Measurements from ENCODE around the gene PEX5L. TPM values are rescaled to one million over a fixed set of nuclear protein-coding genes. Genes with fewer than 3 reads are reported as not detected.

PEX5L gene
- total and polyA plus RNA-seq, 11 donors, result 0.08 to 5.2 (median 0.22) TPM; not detected in 2

- H3K4me3 ChIP-seq, result no peak overlapping the region
- no peaks in the 10 kb centered on the region for H3K9me3 ChIP-seq
- intact Hi-C loops (cut with DNase I), result no loop called here
- no peaks in the 10 kb centered on the region for H3K4me1 ChIP-seq
- H3K36me3 ChIP-seq, result no peaks in the 10 kb centered on the region
- no peak overlapping the region for H3K27ac ChIP-seq
- DNase-seq (no peak), ATAC-seq (no peak)
- peaks cover 0 to 9% (median 0%) of the 10 kb centered on the region in 9 donors for H3K27me3 ChIP-seq
- TF ChIP-seq POLR2A (IDR thresholded peaks at IDR 0.05) (no peak), CTCF (IDR thresholded peaks at IDR 0.05) (no peak)
Measured at GRCh38 chr3:179981646-179982045, 55.1 kb downstream of the PEX5L start.

GRCh38 chr3:179977356-179977755 is 59.4 kb downstream of the PEX5L start:
- WGBS, 4 donors, result 52 to 80% (median 64%) methylated on average over 3 of the region's 3 CpGs
- Histone ChIP-seq H3K4me1 (no peaks in the 10 kb centered on the region), H3K27me3 (peaks cover 0 to 11% (median 0%) of the 10 kb centered on the region in 9 donors), H3K4me3 (no peak overlapping the region), H3K27ac (no peak overlapping the region), H3K9me3 (no peaks in the 10 kb centered on the region), H3K36me3 (no peaks in the 10 kb centered on the region)
- ATAC-seq (no peak), DNase-seq (no peak)
- intact Hi-C loops (cut with DNase I), result no loop called here
- TF ChIP-seq POLR2A (IDR thresholded peaks at IDR 0.05) (no peak), CTCF (IDR thresholded peaks at IDR 0.05) (no peak)

DNA sequence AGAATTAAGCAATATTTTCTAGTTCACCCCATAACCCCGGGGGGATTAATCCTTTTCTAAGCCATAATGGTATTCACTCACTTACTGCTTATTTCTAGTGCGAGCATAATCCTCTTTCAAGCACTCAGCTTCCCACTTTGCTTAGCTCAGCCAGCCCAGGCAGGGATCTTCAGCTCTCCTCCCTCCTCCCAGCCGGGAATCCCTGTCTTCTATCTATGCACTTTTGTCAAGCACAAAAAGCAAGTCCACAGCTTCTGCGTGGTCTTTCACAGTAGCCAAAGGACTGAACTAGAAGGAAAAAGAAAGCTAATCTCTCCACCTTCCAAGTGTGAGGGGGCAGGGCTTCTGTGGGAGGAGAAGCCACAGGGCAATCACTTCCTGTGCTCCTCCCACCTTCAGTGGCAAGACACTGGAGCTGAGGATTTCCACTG is 62.8 kb downstream of the PEX5L start:
- H3K4me1 ChIP-seq, result no peaks in the 10 kb centered on the region
- ATAC-seq (no peak), DNase-seq (no peak)
- H3K36me3 ChIP-seq, result no peaks in the 10 kb centered on the region
- intact Hi-C loops (cut with DNase I), result no loop called here
- H3K4me3 ChIP-seq, result no peak overlapping the region
- no peak overlapping the region for H3K27ac ChIP-seq
- 30 to 46% (median 43%) methylated on average over 4 of the region's 4 CpGs for WGBS, 4 donors
- H3K27me3 ChIP-seq, result peaks cover 0 to 10% (median 0%) of the 10 kb centered on the region in 9 donors
- TF ChIP-seq POLR2A (IDR thresholded peaks at IDR 0.05), result no peak
- TF ChIP-seq CTCF (IDR thresholded peaks at IDR 0.05), result no peak
- no peaks in the 10 kb centered on the region for H3K9me3 ChIP-seq

DNA sequence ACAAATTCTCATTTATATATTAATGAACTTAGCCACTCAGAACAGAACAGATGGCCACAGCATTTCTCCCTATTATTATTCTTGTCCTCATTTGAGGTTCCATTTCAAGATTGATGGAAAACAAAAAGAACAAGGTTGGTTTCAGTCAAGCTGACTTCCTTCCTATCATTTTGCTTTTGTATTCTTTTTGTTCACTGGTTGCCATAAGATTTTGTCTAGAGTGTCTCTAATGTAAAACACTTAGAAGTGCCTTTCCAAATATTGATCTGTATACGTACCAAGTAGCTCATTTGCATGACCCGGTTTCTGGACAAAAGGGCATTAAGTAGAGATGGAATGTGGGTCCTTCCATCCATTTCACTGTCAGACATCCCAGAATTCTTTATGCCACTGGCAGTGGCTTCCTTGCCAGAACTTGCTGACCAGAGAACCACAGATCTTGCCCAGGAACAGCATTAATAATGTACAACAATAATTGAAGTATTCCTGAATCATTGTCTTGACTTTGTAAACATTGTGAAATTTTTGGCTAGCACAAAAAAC is 63.8 kb downstream of the PEX5L start:
- Histone ChIP-seq H3K9me3 (no peaks in the 10 kb centered on the region), H3K36me3 (no peaks in the 10 kb centered on the region), H3K27me3 (peaks cover 0 to 10% (median 0%) of the 10 kb centered on the region in 9 donors), H3K4me3 (no peak overlapping the region), H3K4me1 (no peaks in the 10 kb centered on the region), H3K27ac (no peak overlapping the region)
- intact Hi-C loops (cut with DNase I), result no loop called here
- no peak for DNase-seq
- ATAC-seq, result no peak
- TF ChIP-seq CTCF (IDR thresholded peaks at IDR 0.05) (no peak), POLR2A (IDR thresholded peaks at IDR 0.05) (no peak)
- 81 to 89% (median 85%) methylated on average over 2 of the region's 2 CpGs for WGBS, 4 donors

All from heart left ventricle (tissue), 16 donors.